ENCODE results near the gene JAM3. TPM values are rescaled to one million over a fixed set of nuclear protein-coding genes. Genes with fewer than 3 reads are reported as not detected.

Gene JAM3
- total RNA-seq, 1 experiment from 2014 or later, result 36.5 TPM

DNA sequence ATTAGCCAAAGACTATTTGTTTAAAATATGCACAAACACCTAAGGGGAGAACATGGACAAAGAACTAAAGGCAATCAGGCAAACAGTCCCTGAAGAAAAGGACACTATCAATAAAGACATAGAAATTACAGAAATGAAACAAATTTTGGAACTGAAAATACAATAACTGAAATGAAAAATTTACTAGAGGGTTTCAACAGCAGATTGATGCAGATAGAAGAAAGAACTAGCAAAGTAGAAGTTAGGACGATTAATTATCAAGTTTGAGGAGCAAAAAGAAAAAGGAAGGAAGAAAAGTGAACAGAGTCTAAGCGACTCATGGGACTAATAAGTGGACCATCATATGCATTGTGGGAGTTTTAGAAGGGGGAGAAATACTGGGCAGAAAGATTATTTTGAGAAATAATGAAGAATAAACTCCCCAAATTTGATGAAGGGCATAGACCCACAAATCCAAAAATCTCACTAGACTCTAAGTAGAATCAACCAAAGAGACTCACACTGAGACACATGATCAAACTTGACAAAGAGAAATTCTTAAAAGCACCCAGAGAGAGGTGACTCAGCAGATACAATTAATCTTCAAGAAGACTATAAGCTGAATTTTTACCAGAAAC is 62.9 kb downstream of the JAM3 start:
- H3K4me1 Mint-ChIP-seq, result peaks cover 9 to 10% of the 10 kb centered on the region in 2 experiments
- Histone ChIP-seq H2AK5ac (ENCODE audit: insufficient read length, low read length) (no peak overlapping the region), H3K27me3 (ENCODE audit: insufficient read depth, low read length) (no peaks in the 10 kb centered on the region), H3K4ac (ENCODE audit: low read depth, low read length) (no peak overlapping the region), H3K79me2 (ENCODE audit: insufficient read depth, low read length) (peaks cover 2% of the 10 kb centered on the region; the same call in 1 of the 2 replicates), H4K8ac (replicated peaks; ENCODE audit: insufficient read length, low read depth, low read length) (no peak overlapping the region), H3K56ac (ENCODE audit: insufficient read length, low read depth, low read length) (no peak overlapping the region), H3T11ph (ENCODE audit: low read length) (no peak overlapping the region), H3K23me2 (ENCODE audit: insufficient read length, low read depth, low read length, poor library complexity, severe bottlenecking) (no peaks in the 10 kb centered on the region), H2AFZ (ENCODE audit: low read length) (no peak overlapping the region), H4K5ac (ENCODE audit: insufficient read length, low read depth, low read length) (no peak overlapping the region), H3K23ac (ENCODE audit: insufficient read length, low read depth, low read length) (no peak overlapping the region), H3K14ac (ENCODE audit: insufficient read depth, low read length) (no peak overlapping the region), H3K4me1 (ENCODE audit: insufficient read depth, low read length) (no peaks in the 10 kb centered on the region), H2BK120ac (ENCODE audit: low read depth, low read length, poor library complexity, severe bottlenecking) (no peak overlapping the region), H3K9me3 (ENCODE audit: control insufficient read depth, low read depth, low read length) (no peaks in the 10 kb centered on the region), H4K91ac (ENCODE audit: insufficient read length, low read depth, low read length) (no peak overlapping the region), H2BK5ac (ENCODE audit: insufficient read length, low read length) (no peak overlapping the region), H3K18ac (ENCODE audit: insufficient read length, low read depth, low read length) (no peak overlapping the region), H3K4me2 (ENCODE audit: insufficient read depth, insufficient read length, low read length) (no peak overlapping the region), H3K9ac (ENCODE audit: extremely low read depth, insufficient read length, low read length) (no peak overlapping the region), H3K79me1 (ENCODE audit: insufficient read depth, low read depth, low read length, poor library complexity, severe bottlenecking) (no peaks in the 10 kb centered on the region), H4K20me1 (ENCODE audit: control insufficient read depth, insufficient read depth, insufficient read length) (no peaks in the 10 kb centered on the region), H2BK20ac (ENCODE audit: low read depth, low read length, poor library complexity, severe bottlenecking) (no peak overlapping the region), H3K27ac (ENCODE audit: insufficient read length, low read depth, low read length) (no peak overlapping the region), H2BK15ac (ENCODE audit: low read depth, low read length) (no peak overlapping the region), H2BK12ac (ENCODE audit: insufficient read length, low read depth, low read length) (no peak overlapping the region)
- no peak for DNase-seq
- no peak overlapping the region for H3K27ac Mint-ChIP-seq
- no CpG with 5 or more reads among the region's 2 CpGs for WGBS (ENCODE audit: extremely low coverage, insufficient read length, low lambda C conversion rate)
- peaks cover 13 to 50% (median 48%) of the 10 kb centered on the region in 3 experiments for H3K36me3 Mint-ChIP-seq (ENCODE audit: insufficient read depth in 1 of 3, low read depth in 3 of 3)
- TF ChIP-seq CTCF (conservative IDR thresholded peaks at IDR 0.05), result no peak
- H3K9me3 Mint-ChIP-seq, result peaks cover 30 to 45% of the 10 kb centered on the region in 2 experiments
- no peaks in the 10 kb centered on the region for H3K27me3 Mint-ChIP-seq (ENCODE audit: low read depth)
- H3K4me3 Mint-ChIP-seq, result no peak overlapping the region

Data from H9 (cell line).